SK-N-MC (cell line): Measurements from ENCODE around the gene FANK1.
"Not testable (repeated sequence)": the region's sequence is repeated elsewhere in the genome, so short reads cannot be mapped to it uniquely, and the experiment has no call there.

ENCODE experiments used
- EZH2 ChIP-seq: fragments of 200-600 bp; sonication (generic); IDR thresholded peaks from one replicate; pipeline ENCODE4 v1.6.1; 2017; ENCODE audit warnings: antibody characterized with exemption
- POLR2AphosphoS5 ChIP-seq: IDR thresholded peaks from 2 replicates; pipeline ENCODE4 v1.6.1; 2012; ENCODE audit warnings: mild to moderate bottlenecking, low read depth, low read length, borderline replicate concordance

- not testable (repeated sequence) for TF ChIP-seq POLR2AphosphoS5, EZH2
These were observed 16.9 kb downstream of the FANK1 start for GRCh38 chr10:125913277-125913676.
